AG10803 (cell line): ENCODE data around the gene PRSS12.

Experiments used
- DNase-seq: peaks from one replicate; pipeline ENCODE4 v3.0.0; 2010; ENCODE audit warnings: low read depth
- H3K4me3 ChIP-seq: 2 replicates; pipeline ENCODE4 v1.5.1; 2011; ENCODE audit warnings: mild to moderate bottlenecking, low read length, control low read depth
- CTCF ChIP-seq: conservative IDR thresholded peaks from 2 replicates; pipeline ENCODE4 v1.5.1; 2011; ENCODE audit warnings: mild to moderate bottlenecking, low read length, control low read depth, inconsistent platforms

PRSS12 gene

GRCh38 chr4:118254368-118254767 is 98.4 kb downstream of the PRSS12 start:
- DNase-seq, result no peak
- H3K4me3 ChIP-seq, result no peak overlapping the region
- TF ChIP-seq CTCF, result no peak

GRCh38 chr4:118249890-118250289 is 102.9 kb downstream of the PRSS12 start:
- no peak for DNase-seq
- TF ChIP-seq CTCF, result no peak
- H3K4me3 ChIP-seq, result no peak overlapping the region

GRCh38 chr4:118237531-118237930 is 115.3 kb downstream of the PRSS12 start:
- no peak for TF ChIP-seq CTCF
- no peak overlapping the region for H3K4me3 ChIP-seq
- no peak for DNase-seq

GRCh38 chr4:118235566-118236120 is 117.2 kb downstream of the PRSS12 start:
- TF ChIP-seq CTCF, result no peak
- no peak overlapping the region for H3K4me3 ChIP-seq
- DNase-seq, result no peak
